ENCODE data around the gene ABCC2. TPM values are rescaled to one million over a fixed set of nuclear protein-coding genes. Genes with fewer than 3 reads are reported as not detected.

Gene ABCC2
- total and polyA plus RNA-seq, 9 of the 15 experiments (the other 6 are each of a cell fraction or from before 2014, with no cell fraction given), result 0.03 to 0.18 (median 0.10) TPM; not detected in 1

DNA sequence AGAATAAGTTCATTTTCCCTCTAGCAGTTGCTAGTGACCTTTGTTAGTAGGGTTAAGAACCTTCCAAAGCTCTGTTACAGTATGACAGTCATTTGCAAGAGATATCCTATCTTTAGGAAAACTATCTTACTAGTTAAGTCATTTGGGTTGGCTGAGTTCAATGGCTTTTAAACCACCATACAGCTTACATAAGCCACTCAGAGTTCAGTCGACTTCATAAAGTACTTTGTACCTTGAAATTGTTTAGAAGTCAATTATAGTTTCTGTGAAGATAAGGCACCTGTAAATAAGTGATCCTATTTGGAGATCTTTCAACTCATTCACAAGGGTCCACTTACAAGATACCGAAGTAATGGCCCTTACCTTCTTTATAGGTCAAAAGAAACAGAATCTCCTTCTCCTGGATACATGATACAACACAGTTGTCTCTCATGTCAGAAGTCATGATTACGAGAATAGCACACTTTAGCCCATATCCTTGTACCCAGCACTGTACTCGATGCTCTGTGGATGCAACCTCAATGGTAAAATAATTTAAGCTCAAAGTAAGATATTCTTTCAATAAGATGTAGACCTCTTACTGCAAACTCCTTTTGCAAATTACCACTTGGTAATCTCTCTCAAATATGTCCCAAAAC is 11.9 kb upstream of the ABCC2 start:
- no peak overlapping the region for H3K27ac ChIP-seq (ENCODE audit: extremely low read depth, low read depth, low read length)
- DNase-seq (ENCODE audit: extremely low read depth in 1 of 4, low spot score in 3 of 4) (no peak), FAIRE-seq (no peak), ATAC-seq (no peak)
- in situ Hi-C loops (cut with MboI), result no loop called here
- no peaks in the 10 kb centered on the region for H3K9me3 ChIP-seq (replicated peaks; ENCODE audit: control insufficient read depth, insufficient read depth, low read depth, low read length)
- WGBS (ENCODE audit: insufficient coverage, low coverage, missing lambda C conversion rate), result 4% methylated on average over 4 of the region's 4 CpGs
- BruUV-seq (replicated peaks), result no TSS peak
- CTCF ChIA-PET (ENCODE audit: low intra/inter-chr PET ratio), result no interaction called here
- H3K4me3 ChIP-seq, result no peak overlapping the region
- H3K79me2 ChIP-seq (ENCODE audit: control insufficient read depth, insufficient read depth, low read length), result no peaks in the 10 kb centered on the region
- no peaks in the 10 kb centered on the region for H3K9me1 ChIP-seq (ENCODE audit: control insufficient read depth, insufficient read depth, low read length)
- no peak overlapping the region for H3K9ac ChIP-seq (ENCODE audit: insufficient read depth in 1 of 2, low read depth in 2 of 2, low read length in 2 of 2)
- no peaks in the 10 kb centered on the region for H4K20me1 ChIP-seq (replicated peaks; ENCODE audit: control insufficient read depth, insufficient read depth, low read length)
- H3K36me3 ChIP-seq (ENCODE audit: control insufficient read depth, insufficient read depth, low read length), result no peaks in the 10 kb centered on the region
- H2AFZ ChIP-seq (ENCODE audit: low read depth, low read length), result no peak overlapping the region
- intact Hi-C loops (cut with micrococcal nuclease), result no loop called here
- no peak overlapping the region for H3K4me2 ChIP-seq (ENCODE audit: insufficient read depth, low read length)
- POLR2A ChIA-PET, result no interaction called here
- H3K27me3 ChIP-seq (ENCODE audit: control insufficient read depth in 2 of 2, insufficient read depth in 2 of 2, low read length in 2 of 2), result no peaks in the 10 kb centered on the region
- no peaks in the 10 kb centered on the region; a peak in 1 of 5 replicates for H3K4me1 ChIP-seq (replicated peaks in 1 of 2; ENCODE audit: control insufficient read depth in 2 of 2, insufficient read depth in 2 of 2, low read length in 2 of 2)
- TF ChIP-seq, protein P1, sequence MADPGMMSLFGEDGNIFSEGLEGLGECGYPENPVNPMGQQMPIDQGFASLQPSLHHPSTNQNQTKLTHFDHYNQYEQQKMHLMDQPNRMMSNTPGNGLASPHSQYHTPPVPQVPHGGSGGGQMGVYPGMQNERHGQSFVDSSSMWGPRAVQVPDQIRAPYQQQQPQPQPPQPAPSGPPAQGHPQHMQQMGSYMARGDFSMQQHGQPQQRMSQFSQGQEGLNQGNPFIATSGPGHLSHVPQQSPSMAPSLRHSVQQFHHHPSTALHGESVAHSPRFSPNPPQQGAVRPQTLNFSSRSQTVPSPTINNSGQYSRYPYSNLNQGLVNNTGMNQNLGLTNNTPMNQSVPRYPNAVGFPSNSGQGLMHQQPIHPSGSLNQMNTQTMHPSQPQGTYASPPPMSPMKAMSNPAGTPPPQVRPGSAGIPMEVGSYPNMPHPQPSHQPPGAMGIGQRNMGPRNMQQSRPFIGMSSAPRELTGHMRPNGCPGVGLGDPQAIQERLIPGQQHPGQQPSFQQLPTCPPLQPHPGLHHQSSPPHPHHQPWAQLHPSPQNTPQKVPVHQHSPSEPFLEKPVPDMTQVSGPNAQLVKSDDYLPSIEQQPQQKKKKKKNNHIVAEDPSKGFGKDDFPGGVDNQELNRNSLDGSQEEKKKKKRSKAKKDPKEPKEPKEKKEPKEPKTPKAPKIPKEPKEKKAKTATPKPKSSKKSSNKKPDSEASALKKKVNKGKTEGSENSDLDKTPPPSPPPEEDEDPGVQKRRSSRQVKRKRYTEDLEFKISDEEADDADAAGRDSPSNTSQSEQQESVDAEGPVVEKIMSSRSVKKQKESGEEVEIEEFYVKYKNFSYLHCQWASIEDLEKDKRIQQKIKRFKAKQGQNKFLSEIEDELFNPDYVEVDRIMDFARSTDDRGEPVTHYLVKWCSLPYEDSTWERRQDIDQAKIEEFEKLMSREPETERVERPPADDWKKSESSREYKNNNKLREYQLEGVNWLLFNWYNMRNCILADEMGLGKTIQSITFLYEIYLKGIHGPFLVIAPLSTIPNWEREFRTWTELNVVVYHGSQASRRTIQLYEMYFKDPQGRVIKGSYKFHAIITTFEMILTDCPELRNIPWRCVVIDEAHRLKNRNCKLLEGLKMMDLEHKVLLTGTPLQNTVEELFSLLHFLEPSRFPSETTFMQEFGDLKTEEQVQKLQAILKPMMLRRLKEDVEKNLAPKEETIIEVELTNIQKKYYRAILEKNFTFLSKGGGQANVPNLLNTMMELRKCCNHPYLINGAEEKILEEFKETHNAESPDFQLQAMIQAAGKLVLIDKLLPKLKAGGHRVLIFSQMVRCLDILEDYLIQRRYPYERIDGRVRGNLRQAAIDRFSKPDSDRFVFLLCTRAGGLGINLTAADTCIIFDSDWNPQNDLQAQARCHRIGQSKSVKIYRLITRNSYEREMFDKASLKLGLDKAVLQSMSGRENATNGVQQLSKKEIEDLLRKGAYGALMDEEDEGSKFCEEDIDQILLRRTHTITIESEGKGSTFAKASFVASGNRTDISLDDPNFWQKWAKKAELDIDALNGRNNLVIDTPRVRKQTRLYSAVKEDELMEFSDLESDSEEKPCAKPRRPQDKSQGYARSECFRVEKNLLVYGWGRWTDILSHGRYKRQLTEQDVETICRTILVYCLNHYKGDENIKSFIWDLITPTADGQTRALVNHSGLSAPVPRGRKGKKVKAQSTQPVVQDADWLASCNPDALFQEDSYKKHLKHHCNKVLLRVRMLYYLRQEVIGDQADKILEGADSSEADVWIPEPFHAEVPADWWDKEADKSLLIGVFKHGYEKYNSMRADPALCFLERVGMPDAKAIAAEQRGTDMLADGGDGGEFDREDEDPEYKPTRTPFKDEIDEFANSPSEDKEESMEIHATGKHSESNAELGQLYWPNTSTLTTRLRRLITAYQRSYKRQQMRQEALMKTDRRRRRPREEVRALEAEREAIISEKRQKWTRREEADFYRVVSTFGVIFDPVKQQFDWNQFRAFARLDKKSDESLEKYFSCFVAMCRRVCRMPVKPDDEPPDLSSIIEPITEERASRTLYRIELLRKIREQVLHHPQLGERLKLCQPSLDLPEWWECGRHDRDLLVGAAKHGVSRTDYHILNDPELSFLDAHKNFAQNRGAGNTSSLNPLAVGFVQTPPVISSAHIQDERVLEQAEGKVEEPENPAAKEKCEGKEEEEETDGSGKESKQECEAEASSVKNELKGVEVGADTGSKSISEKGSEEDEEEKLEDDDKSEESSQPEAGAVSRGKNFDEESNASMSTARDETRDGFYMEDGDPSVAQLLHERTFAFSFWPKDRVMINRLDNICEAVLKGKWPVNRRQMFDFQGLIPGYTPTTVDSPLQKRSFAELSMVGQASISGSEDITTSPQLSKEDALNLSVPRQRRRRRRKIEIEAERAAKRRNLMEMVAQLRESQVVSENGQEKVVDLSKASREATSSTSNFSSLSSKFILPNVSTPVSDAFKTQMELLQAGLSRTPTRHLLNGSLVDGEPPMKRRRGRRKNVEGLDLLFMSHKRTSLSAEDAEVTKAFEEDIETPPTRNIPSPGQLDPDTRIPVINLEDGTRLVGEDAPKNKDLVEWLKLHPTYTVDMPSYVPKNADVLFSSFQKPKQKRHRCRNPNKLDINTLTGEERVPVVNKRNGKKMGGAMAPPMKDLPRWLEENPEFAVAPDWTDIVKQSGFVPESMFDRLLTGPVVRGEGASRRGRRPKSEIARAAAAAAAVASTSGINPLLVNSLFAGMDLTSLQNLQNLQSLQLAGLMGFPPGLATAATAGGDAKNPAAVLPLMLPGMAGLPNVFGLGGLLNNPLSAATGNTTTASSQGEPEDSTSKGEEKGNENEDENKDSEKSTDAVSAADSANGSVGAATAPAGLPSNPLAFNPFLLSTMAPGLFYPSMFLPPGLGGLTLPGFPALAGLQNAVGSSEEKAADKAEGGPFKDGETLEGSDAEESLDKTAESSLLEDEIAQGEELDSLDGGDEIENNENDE (IDR thresholded peaks at IDR 0.05; ENCODE audit: low read depth, low read length), result no peak
- TF ChIP-seq, protein P2, sequence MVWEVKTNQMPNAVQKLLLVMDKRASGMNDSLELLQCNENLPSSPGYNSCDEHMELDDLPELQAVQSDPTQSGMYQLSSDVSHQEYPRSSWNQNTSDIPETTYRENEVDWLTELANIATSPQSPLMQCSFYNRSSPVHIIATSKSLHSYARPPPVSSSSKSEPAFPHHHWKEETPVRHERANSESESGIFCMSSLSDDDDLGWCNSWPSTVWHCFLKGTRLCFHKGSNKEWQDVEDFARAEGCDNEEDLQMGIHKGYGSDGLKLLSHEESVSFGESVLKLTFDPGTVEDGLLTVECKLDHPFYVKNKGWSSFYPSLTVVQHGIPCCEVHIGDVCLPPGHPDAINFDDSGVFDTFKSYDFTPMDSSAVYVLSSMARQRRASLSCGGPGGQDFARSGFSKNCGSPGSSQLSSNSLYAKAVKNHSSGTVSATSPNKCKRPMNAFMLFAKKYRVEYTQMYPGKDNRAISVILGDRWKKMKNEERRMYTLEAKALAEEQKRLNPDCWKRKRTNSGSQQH (CRISPR knock-in tag; IDR thresholded peaks at IDR 0.05), result no peak
- TF ChIP-seq PML (IDR thresholded peaks at IDR 0.05; ENCODE audit: low read length) (no peak), DIDO1 (tag; IDR thresholded peaks at IDR 0.05; ENCODE audit: low read depth) (no peak), NFE2 (IDR thresholded peaks at IDR 0.05; ENCODE audit: low read depth) (no peak), PTBP1 (IDR thresholded peaks at IDR 0.05; ENCODE audit: low read depth, low read length) (no peak), ARID1B (IDR thresholded peaks at IDR 0.05) (no peak), ZNF347 (CRISPR knock-in tag; IDR thresholded peaks at IDR 0.05; ENCODE audit: low read depth) (no peak), NR3C1 (CRISPR knock-in tag; IDR thresholded peaks at IDR 0.05) (no peak)
